ENCODE data around the gene CCR5AS.
"Not testable (repeated sequence)": the region's sequence is repeated elsewhere in the genome, so short reads cannot be mapped to it uniquely, and the experiment has no call there.

The CCR5AS gene

DNA sequence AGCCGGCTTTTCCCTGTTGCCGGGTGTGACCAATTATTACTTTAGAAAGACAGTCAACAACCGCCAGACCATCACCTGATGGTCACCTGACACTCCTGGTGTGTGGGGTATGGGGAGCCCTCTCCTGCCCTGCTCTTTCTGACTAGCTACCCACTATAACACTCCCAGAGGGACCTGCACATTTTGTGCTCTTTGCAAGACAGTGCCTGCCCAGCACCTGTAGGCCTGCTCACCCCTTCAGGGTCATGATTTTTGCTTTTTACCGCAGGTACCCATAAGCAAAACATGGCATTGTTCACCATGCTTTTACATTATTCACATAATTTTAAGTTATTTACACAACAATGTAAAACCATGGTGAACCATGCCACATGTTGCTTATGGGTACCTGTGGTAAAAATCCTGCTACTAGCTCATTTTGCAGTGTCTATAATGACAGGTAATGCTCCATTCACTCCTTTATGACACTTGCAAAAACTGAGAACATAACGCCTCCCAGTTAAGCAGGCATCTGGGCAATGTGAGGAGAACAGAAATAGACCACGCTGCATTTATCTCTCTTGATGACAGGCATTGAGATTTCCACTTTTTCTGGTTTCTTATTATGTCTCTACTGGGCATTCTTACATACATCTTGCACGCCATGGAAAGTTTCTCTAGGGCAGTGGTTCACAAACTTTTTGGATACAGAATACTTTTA is 10.1 kb upstream of the CCR5AS start:
- H3K4me3 Mint-ChIP-seq = no peak overlapping the region
- no peak overlapping the region for H3K27ac Mint-ChIP-seq

DNA sequence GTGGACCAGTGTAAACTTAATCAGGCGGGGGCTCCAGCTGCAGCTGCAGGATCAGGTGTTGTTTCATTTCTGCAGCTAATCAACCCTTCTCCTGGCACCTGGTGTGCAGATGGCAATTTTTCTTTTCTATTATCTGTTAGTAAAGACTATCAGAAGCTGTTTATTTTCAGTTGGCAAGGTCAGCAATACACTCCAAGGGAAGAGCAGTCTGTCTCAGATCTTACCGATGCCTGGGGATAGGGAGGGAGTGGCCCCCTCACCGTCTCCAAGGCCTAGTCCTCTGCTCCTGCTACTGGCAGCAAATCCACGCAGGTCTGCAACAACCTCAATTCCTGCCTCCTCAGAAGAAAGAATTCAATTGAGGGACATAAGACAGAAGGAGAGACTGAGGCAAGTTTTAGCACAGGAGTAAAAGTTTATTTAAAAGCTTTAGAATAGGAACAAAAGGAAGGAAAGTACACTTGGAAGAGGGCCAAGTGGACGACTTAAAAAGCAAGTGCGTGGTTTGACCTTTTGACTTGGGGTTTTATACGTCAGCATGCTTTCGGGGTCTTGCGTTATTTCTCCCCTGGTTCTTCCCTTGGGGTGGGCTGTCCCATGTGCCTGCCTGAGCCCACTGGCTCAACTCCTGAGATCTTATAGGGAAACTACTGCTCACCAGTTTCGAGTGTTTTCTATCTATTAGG is 9.4 kb upstream of the CCR5AS start:
- Mint-ChIP-seq H3K9me3 (no peaks in the 10 kb centered on the region), H3K27me3 (no peaks in the 10 kb centered on the region), H3K27ac (no peak overlapping the region), H3K36me3 (ENCODE audit: low read depth) (no peaks in the 10 kb centered on the region), H3K4me1 (ENCODE audit: low read depth) (peaks cover 13% of the 10 kb centered on the region), H3K4me3 (no peak overlapping the region)
- no peak for DNase-seq

More for the DNA sequence above, 10.1 kb upstream of the CCR5AS start:
- DNase-seq = no peak
- peaks cover 13% of the 10 kb centered on the region for H3K4me1 Mint-ChIP-seq (ENCODE audit: low read depth)
- no peaks in the 10 kb centered on the region for H3K9me3 Mint-ChIP-seq
- no peaks in the 10 kb centered on the region for H3K27me3 Mint-ChIP-seq
- H3K36me3 Mint-ChIP-seq (ENCODE audit: low read depth) = no peaks in the 10 kb centered on the region

DNA sequence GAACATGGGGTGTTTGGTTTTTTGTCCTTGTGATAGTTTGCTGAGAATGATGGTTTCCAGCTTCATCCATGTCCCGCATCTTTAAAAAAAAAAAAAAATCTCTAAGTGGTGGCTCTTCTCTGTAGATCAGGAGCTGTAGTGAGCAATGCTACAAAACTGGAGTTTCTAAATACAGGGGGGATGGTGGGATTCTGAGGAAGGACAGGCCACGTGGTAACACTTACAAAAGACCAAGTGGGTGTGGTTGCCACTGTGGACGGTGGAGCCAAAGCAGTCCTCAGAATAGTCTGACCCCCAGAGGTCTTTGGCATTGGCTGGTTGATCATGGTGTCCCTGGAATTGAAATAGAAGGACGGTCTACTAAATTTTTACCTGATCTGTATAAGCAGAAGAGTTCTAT is 7.9 kb upstream of the CCR5AS start:
- DNase-seq = no peak
- Mint-ChIP-seq H3K27ac (no peak overlapping the region), H3K9me3 (no peaks in the 10 kb centered on the region), H3K4me3 (no peak overlapping the region), H3K27me3 (no peaks in the 10 kb centered on the region), H3K36me3 (ENCODE audit: low read depth) (no peaks in the 10 kb centered on the region), H3K4me1 (ENCODE audit: low read depth) (peaks cover 16% of the 10 kb centered on the region)

DNA sequence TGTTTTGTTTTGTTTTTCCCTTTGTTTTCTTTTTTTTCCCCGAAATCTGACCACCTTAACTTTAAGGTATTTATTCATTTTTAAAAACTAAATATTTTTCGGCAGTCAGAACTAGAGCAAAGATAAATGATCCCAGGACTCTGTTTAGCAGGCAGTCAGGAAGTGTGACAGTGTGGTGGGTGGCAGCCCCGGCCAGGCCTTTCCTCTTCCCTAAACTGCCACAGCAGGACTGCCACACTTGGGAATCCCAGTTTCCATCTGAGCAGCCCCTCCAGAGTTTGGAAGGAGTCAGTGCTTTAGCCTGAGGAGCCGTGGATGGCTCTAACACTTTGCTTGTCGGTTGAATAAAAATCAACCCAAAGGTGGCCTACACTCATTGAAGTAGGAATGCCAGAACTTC is 7.1 kb upstream of the CCR5AS start:
- DNase-seq = no peak
- Mint-ChIP-seq H3K27ac (no peak overlapping the region), H3K9me3 (no peaks in the 10 kb centered on the region), H3K27me3 (no peaks in the 10 kb centered on the region), H3K4me1 (ENCODE audit: low read depth) (peaks cover 22% of the 10 kb centered on the region), H3K36me3 (ENCODE audit: low read depth) (no peaks in the 10 kb centered on the region), H3K4me3 (no peak overlapping the region)

DNA sequence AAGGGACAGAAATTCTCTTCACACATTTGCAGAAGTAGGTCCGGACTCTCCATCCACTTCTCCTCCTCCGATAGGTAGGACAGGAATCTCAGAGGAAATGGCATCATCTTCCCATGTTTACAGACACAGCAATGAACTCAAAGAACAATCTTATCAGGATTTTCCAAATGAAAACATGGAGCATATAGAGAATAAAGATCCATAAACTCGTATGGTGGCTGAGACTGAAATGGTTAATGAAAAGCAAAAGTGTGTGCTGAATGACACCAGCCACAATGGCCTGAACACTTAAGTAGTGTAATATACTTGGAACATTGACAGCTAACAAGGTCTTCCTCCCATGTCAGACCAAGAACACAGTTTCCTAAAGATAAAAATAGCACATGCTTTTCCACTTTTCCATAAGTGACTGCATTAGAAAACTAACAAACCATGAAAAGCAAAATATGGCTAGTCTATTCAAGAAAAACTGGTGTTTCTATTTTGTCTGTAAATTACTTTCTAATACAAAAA is 6.0 kb upstream of the CCR5AS start:
- Mint-ChIP-seq H3K27ac (no peak overlapping the region), H3K4me1 (ENCODE audit: low read depth) (peaks cover 31% of the 10 kb centered on the region), H3K27me3 (no peaks in the 10 kb centered on the region), H3K9me3 (no peaks in the 10 kb centered on the region), H3K36me3 (ENCODE audit: low read depth) (no peaks in the 10 kb centered on the region), H3K4me3 (no peak overlapping the region)
- DNase-seq = no peak

DNA sequence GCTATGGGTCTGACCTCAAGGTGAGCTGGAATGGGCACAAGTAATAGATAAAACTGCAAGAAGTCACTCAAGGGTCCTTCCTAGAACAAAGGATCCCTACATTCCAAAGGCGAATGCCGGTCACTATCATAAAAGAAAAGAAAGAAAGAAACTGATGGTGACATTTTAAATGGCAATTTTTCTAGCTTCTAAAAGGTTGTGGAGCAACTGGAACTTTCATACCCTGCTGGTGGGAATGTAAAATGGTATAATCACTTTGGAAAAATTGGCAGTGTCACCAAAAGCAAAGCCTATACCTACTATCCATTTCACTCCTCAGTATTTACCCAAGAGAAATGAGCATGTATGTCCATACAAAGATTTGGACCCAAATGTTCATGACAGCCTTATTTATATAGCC is 4.4 kb upstream of the CCR5AS start:
- no peaks in the 10 kb centered on the region for H3K27me3 Mint-ChIP-seq
- H3K4me3 Mint-ChIP-seq = no peak overlapping the region
- H3K4me1 Mint-ChIP-seq (ENCODE audit: low read depth) = peaks cover 41% of the 10 kb centered on the region
- no peak for DNase-seq
- H3K36me3 Mint-ChIP-seq (ENCODE audit: low read depth) = no peaks in the 10 kb centered on the region
- H3K27ac Mint-ChIP-seq = no peak overlapping the region
- no peaks in the 10 kb centered on the region for H3K9me3 Mint-ChIP-seq

DNA sequence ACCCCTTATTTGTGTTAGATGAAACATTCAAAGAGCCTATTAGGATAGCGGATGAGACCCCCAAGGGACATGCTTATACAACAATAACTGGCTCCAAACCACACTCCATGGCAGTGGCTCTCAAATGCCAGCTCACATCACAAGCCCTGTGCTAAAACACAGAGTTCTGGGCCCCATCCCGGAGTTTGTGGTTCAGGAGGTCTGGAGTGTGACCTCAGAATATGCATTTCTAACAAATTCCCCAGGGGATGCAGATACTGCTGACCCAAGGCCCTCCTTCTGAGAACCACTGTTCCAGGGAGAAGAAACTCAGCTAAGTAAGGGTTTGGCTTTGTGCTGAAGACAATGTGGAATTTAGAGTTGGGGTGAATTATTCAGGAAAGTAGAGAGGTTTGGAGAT is 3.8 kb upstream of the CCR5AS start:
- no peak for DNase-seq

DNA sequence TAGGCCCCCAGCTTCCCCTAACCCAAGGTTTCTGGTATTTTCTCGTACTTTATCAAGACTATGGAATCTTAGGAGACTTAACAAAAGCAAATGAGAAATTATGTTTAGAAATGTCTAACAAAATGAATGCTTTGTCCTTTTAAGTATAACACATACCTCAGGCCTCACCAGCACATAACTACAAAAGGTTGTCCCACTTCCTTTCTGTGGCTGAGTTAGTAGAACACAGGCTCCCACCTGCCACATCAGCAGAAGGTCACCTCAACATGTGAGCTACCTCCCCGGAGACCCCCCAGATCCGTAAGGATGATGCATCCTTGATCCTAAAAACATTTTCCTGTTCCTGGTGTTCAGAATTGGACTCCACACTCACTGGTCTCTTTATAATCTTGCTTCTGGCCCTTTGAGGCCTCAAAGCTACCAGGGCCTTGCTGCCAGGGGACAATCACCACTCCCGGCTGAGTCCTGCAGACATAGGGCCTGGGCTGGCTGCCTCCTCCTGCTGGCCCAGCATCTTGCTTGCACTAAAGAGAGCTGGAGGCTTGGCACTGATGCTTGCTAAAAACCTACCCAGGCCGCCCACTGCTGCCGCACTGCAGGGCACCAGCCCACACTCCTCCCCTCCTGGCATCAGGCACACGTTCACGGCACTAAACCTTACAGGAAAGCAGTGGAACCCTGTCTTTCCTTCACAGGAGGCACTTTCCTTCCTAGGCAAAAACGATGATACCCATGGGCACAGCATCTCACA is 3.0 kb upstream of the CCR5AS start:
- H3K4me1 Mint-ChIP-seq (ENCODE audit: low read depth) = peaks cover 34% of the 10 kb centered on the region
- no peaks in the 10 kb centered on the region for H3K36me3 Mint-ChIP-seq (ENCODE audit: low read depth)
- DNase-seq = no peak
- H3K27ac Mint-ChIP-seq = no peak overlapping the region
- H3K27me3 Mint-ChIP-seq = no peaks in the 10 kb centered on the region
- H3K9me3 Mint-ChIP-seq = no peaks in the 10 kb centered on the region
- no peak overlapping the region for H3K4me3 Mint-ChIP-seq

More for the DNA sequence above, 3.8 kb upstream of the CCR5AS start:
- Mint-ChIP-seq H3K27me3 (no peaks in the 10 kb centered on the region), H3K27ac (no peak overlapping the region), H3K4me3 (no peak overlapping the region), H3K4me1 (ENCODE audit: low read depth) (peaks cover 35% of the 10 kb centered on the region), H3K36me3 (ENCODE audit: low read depth) (no peaks in the 10 kb centered on the region), H3K9me3 (no peaks in the 10 kb centered on the region)

DNA sequence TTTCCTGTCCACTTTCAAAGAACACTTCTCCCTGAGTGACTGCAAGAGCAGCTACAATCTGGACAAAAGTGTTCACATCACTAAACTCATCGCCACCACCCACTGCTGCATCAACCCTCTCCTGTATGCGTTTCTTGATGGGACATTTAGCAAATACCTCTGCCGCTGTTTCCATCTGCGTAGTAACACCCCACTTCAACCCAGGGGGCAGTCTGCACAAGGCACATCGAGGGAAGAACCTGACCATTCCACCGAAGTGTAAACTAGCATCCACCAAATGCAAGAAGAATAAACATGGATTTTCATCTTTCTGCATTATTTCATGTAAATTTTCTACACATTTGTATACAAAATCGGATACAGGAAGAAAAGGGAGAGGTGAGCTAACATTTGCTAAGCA is 2.0 kb upstream of the CCR5AS start:
- Mint-ChIP-seq H3K4me3 (no peak overlapping the region), H3K27ac (no peak overlapping the region), H3K27me3 (no peaks in the 10 kb centered on the region), H3K9me3 (no peaks in the 10 kb centered on the region), H3K4me1 (ENCODE audit: low read depth) (peaks cover 34% of the 10 kb centered on the region), H3K36me3 (ENCODE audit: low read depth) (no peaks in the 10 kb centered on the region)
- DNase-seq = no peak

DNA sequence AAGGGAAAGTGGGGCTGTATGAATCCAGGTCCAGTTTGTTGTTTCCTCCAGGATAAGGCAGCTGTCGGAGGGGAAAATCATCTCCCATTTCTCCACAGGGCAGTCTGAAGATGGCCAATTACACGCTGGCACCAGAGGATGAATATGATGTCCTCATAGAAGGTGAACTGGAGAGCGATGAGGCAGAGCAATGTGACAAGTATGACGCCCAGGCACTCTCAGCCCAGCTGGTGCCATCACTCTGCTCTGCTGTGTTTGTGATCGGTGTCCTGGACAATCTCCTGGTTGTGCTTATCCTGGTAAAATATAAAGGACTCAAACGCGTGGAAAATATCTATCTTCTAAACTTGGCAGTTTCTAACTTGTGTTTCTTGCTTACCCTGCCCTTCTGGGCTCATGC is 1.1 kb upstream of the CCR5AS start:
- Mint-ChIP-seq H3K36me3 (ENCODE audit: low read depth) (no peaks in the 10 kb centered on the region), H3K27me3 (peaks cover under 1% of the 10 kb centered on the region), H3K4me1 (ENCODE audit: low read depth) (peaks cover 34% of the 10 kb centered on the region), H3K9me3 (peaks cover 1% of the 10 kb centered on the region), H3K27ac (peak overlapping the region; percentile 61), H3K4me3 (peak overlapping the region; percentile 77)
- no peak for DNase-seq

DNA sequence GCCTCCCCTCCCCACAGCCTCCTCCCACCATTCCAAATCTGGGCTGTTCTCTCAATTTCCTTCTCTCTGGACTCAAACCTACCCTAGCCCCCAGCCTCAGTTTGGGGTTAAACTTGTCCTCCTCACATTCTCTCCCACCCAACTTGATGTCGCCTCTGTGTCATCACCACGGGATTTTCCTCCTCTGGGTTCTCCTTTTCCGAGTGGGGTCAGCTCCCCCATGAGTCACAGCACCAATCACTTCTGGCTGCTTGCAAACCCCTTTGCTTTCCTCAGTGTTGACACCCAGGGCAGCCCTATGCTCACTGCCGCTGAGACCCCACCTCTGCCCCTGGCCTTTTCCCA is 451 bp downstream of the CCR5AS start:
- Mint-ChIP-seq H3K27ac (peak overlapping the region; percentile 91), H3K4me3 (no peak overlapping the region), H3K4me1 (ENCODE audit: low read depth) (peaks cover 34% of the 10 kb centered on the region), H3K27me3 (peaks cover 4% of the 10 kb centered on the region), H3K36me3 (ENCODE audit: low read depth) (no peaks in the 10 kb centered on the region), H3K9me3 (peaks cover 4% of the 10 kb centered on the region)
- no peak for DNase-seq

DNA sequence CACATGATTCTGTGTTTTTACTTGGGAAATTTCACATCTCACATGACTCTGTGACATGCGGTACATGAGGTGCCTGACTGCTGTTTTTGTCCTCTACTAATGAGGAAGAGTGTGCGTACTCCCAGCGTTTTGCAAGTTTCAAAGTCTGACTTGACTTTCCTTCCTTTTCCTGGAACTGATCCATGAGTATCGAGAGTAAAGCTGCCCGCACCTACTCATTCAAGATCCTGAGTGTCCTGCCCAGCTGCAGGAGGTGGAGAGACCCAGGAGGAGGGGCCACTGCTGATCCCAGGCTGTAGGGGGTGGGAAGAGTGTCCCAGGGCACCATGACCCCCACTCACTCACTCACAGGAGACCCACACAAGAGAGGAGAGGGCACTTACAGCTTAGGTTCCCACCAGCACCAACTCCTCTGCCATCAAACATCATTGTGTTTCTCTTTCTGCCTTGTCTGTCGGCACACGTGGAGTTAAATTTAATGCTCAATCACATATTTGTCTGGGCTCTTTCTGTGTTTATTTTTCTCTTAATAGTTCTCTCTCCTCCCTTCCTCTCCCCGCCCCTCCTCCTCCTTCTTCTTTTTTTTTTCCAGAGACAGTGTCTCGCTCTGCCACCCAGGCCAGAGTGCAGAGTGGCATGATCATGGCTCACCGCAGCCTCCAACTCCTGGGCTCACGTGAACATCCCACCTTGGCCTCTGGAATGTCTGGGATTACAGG is 1.4 kb downstream of the CCR5AS start:
- Mint-ChIP-seq H3K9me3 (peaks cover 4% of the 10 kb centered on the region), H3K4me1 (ENCODE audit: low read depth) (peaks cover 34% of the 10 kb centered on the region), H3K27ac (no peak overlapping the region), H3K4me3 (no peak overlapping the region), H3K27me3 (peaks cover 4% of the 10 kb centered on the region), H3K36me3 (ENCODE audit: low read depth) (no peaks in the 10 kb centered on the region)
- no peak for DNase-seq

DNA sequence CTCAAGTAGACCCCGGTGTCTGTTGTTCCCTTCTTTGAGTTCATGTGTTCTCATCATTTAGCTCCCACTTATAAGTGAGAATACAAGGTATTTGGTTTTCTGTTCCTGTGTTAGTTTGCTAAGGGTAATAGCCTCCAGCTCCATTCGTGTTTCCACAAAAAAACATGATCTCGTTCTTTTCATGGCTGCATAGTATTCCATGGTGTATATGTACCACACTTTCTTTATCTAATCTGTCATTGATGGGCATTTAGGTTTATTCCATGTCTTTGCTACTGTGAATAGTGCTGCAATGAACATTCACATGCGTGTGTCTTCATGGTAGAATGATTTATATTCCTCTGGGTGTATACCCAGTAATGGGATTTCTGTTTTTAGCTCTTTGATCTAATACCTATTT is 4.0 kb downstream of the CCR5AS start:
- H3K4me1 Mint-ChIP-seq (ENCODE audit: low read depth) = peaks cover 16% of the 10 kb centered on the region
- not testable (repeated sequence) for H3K27me3 Mint-ChIP-seq; H3K9me3 Mint-ChIP-seq; DNase-seq; H3K36me3 Mint-ChIP-seq (ENCODE audit: low read depth); H3K27ac Mint-ChIP-seq; H3K4me3 Mint-ChIP-seq

DNA sequence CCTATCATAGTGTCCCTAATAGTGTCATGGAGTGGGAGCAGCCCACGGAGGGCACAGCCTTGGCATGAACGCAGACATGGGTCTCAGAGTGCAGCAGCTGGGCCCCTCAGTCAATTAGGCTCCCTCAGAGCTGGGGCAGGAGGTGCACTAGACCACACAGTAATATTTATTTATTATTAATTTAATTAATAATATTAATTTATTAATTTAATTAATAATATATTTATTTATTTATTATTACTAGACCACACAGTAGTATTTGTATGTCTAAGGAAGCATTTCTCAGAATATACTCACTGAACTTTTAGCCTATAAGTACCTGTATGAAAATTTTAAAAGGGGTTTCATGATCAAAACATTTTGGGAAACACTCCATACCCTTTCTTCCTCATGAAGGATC is 5.3 kb downstream of the CCR5AS start:
- no peaks in the 10 kb centered on the region for H3K36me3 Mint-ChIP-seq (ENCODE audit: low read depth)
- no peak overlapping the region for H3K27ac Mint-ChIP-seq
- H3K9me3 Mint-ChIP-seq = peaks cover 4% of the 10 kb centered on the region
- H3K4me1 Mint-ChIP-seq (ENCODE audit: low read depth) = peaks cover 5% of the 10 kb centered on the region
- DNase-seq = no peak
- H3K4me3 Mint-ChIP-seq = no peak overlapping the region
- peaks cover 4% of the 10 kb centered on the region for H3K27me3 Mint-ChIP-seq

All from activated T-cell treated with anti-CD3 and anti-CD28 coated beads, Interleukin-2, amount 50 U/mL, for 24 hours (primary cell).